GM18870 (cell line): Measurements from ENCODE around the gene KRT5.

Experiments used
- ATAC-seq: cut with Tn5 transposase; IDR thresholded peaks from one replicate; pipeline ENCODE4 v1.9.1; 2021; ENCODE audit warnings: moderate library complexity; ENCODE audit not compliant: unreplicated experiment

Gene KRT5

GRCh38 chr12:52539083-52539820 is 19.1 kb upstream of the KRT5 start:
- ATAC-seq: no peak

GRCh38 chr12:52537101-52537500 is 16.9 kb upstream of the KRT5 start:
- ATAC-seq: no peak

- no peak for ATAC-seq
These were observed 15.4 kb upstream of the KRT5 start for GRCh38 chr12:52535574-52535973.

- ATAC-seq: no peak
These were observed 14.3 kb upstream of the KRT5 start for GRCh38 chr12:52534482-52534881.

- ATAC-seq: no peak
These were observed 13.7 kb upstream of the KRT5 start for GRCh38 chr12:52533686-52534470.

GRCh38 chr12:52532636-52533035 is 12.4 kb upstream of the KRT5 start:
- no peak for ATAC-seq

GRCh38 chr12:52531566-52532300 is 11.5 kb upstream of the KRT5 start:
- ATAC-seq: no peak

GRCh38 chr12:52530905-52531304 is 10.7 kb upstream of the KRT5 start:
- no peak for ATAC-seq

GRCh38 chr12:52530366-52530765 is 10.2 kb upstream of the KRT5 start:
- ATAC-seq: no peak

- no peak for ATAC-seq
These were observed 9.7 kb upstream of the KRT5 start for GRCh38 chr12:52529846-52530245.

- ATAC-seq: no peak
These were observed 9.2 kb upstream of the KRT5 start for GRCh38 chr12:52529417-52529816.

- ATAC-seq: no peak
These were observed 8.5 kb upstream of the KRT5 start for GRCh38 chr12:52528641-52529143.

- ATAC-seq: no peak
These were observed 7.1 kb upstream of the KRT5 start for GRCh38 chr12:52527121-52527800.

- no peak for ATAC-seq
These were observed 6.3 kb upstream of the KRT5 start for GRCh38 chr12:52526511-52526951.

- no peak for ATAC-seq
These were observed 5.7 kb upstream of the KRT5 start for GRCh38 chr12:52525661-52526499.

- ATAC-seq: no peak
These were observed 4.9 kb upstream of the KRT5 start for GRCh38 chr12:52524898-52525591.

- ATAC-seq: no peak
These were observed 4.2 kb upstream of the KRT5 start for GRCh38 chr12:52524241-52524897.

- no peak for ATAC-seq
These were observed 3.6 kb upstream of the KRT5 start for GRCh38 chr12:52523824-52524223.
